Neural progenitor cell (in vitro differentiated cells): ENCODE measurements around the gene ABHD5.

Experiments
- CTCF ChIP-seq: fragments of 200-600 bp; sonication (generic); IDR thresholded peaks from 2 replicates; pipeline ENCODE4 v1.5.1; 2017; ENCODE audit warnings: antibody characterized with exemption, mild to moderate bottlenecking
- EZH2 ChIP-seq: fragments of 200-600 bp; sonication (generic); IDR thresholded peaks from 2 replicates; pipeline ENCODE4 v1.6.1; 2017; ENCODE audit warnings: antibody characterized with exemption, mild to moderate bottlenecking, moderate library complexity
- EZH2phosphoT487 ChIP-seq: fragments of 200-600 bp; sonication (generic); IDR thresholded peaks from 2 replicates; pipeline ENCODE4 v1.6.1; 2017; ENCODE audit warnings: antibody characterized with exemption

DNA sequence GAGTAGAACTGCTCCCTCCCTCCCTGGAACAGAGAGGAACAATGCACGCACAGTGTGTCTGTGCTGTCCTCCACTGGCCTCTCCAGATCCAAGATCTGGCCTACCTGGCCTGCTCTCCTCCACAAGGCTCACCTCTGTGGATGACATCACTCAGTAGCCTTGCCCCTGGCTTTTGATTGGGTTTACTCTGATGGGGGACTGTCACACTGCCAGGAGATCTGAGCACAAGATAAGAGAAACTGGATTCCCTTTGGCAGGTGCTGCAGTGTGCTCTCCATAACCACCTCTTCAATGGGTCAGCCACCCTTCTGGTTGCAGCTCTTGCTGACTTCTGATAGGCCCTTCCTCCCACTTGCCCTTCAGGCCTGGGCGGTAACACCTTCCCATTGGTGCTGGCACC is 46.3 kb upstream of the ABHD5 start:
- TF ChIP-seq EZH2phosphoT487 (no peak), CTCF (no peak), EZH2 (no peak)
